Lower leg skin (tissue), 3 donors: Measurements from ENCODE around the gene SCRN3.
"Not testable (repeated sequence)": the region's sequence is repeated elsewhere in the genome, so short reads cannot be mapped to it uniquely, and the experiment has no call there.

ENCODE experiments used
- CTCF ChIP-seq, 3 donors: fragments of 450-650 bp; IDR thresholded peaks; one replicate each; pipeline ENCODE4 v1.5.1; 2016; ENCODE audit warnings: antibody characterized with exemption in 3 of 3, mild to moderate bottlenecking in 3 of 3, moderate library complexity in 2 of 3
- POLR2A ChIP-seq, 2 donors: fragments of 450-650 bp; IDR thresholded peaks; one replicate each; pipeline ENCODE4 v1.6.1; 2016 to 2017; ENCODE audit warnings: antibody characterized with exemption in 2 of 2, mild to moderate bottlenecking in 1 of 2, moderate library complexity in 1 of 2

DNA sequence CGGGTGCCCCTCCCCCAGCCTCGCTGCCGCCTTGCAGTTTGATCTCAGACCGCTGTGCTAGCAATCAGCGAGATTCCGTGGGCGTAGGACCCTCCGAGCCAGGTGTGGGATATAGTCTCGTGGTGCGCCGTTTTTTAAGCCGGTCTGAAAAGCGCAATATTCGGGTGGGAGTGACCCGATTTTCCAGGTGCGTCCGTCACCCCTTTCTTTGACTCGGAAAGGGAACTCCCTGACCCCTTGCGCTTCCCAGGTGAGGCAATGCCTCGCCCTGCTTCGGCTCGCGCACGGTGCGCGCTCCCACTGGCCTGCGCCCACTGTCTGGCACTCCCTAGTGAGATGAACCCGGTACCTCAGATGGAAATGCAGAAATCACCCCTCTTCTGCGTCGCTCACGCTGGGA is 14.5 kb downstream of the SCRN3 start:
- TF ChIP-seq CTCF, POLR2A (IDR thresholded peaks at IDR 0.05): not testable (repeated sequence)
